Breast epithelium (tissue), 3 donors: Measurements from ENCODE around the gene AKAP10.

Experiments
- CTCF ChIP-seq, 3 donors: fragments of 450-650 bp; IDR thresholded peaks; one replicate each; pipeline ENCODE4 v1.5.1; 2016 to 2017; ENCODE audit warnings: antibody characterized with exemption in 3 of 3, mild to moderate bottlenecking in 3 of 3, moderate library complexity in 3 of 3
- POLR2A ChIP-seq: fragments of 450-650 bp; IDR thresholded peaks from one replicate; pipeline ENCODE4 v1.6.1; 2016; ENCODE audit warnings: antibody characterized with exemption, mild to moderate bottlenecking, moderate library complexity
- POLR2AphosphoS5 ChIP-seq, 3 donors: sonication (generic); formaldehyde crosslinking; IDR thresholded peaks; one replicate each; pipeline ENCODE4 v1.6.1; 2017; ENCODE audit warnings: antibody characterized with exemption in 3 of 3

GRCh38 chr17:19857640-19858039, 120.0 kb downstream of the AKAP10 start:
- TF ChIP-seq CTCF (IDR thresholded peaks at IDR 0.05), result no peak
- no peak for TF ChIP-seq POLR2AphosphoS5 (IDR thresholded peaks at IDR 0.05)
- TF ChIP-seq POLR2A, result no peak
